Measurements from ENCODE around the gene SMU1. TPM values are rescaled to one million over a fixed set of nuclear protein-coding genes. Genes with fewer than 3 reads are reported as not detected.

Gene SMU1
- total and polyA plus RNA-seq, 2 of the 13 experiments (the other 11 are each of a cell fraction or from before 2014, with no cell fraction given), result 12.9 to 36.6 TPM

GRCh38 chr9:33025572-33026342 is 50.7 kb downstream of the SMU1 start (continued):
- no peak for TF ChIP-seq ZGPAT (CRISPR knock-in tag; IDR thresholded peaks at IDR 0.05)
- no peak for TF ChIP-seq ZNF691 (CRISPR knock-in tag; IDR thresholded peaks at IDR 0.05; ENCODE audit: borderline replicate concordance, low read depth)
- TF ChIP-seq ZNF205 (CRISPR knock-in tag; IDR thresholded peaks at IDR 0.05), result no peak
- no peak for TF ChIP-seq ZNF687 (CRISPR knock-in tag; IDR thresholded peaks at IDR 0.05)
- no peak for TF ChIP-seq ZIK1 (CRISPR knock-in tag; IDR thresholded peaks at IDR 0.05; ENCODE audit: borderline replicate concordance, low read depth)
- no peak for TF ChIP-seq ZNF547 (CRISPR knock-in tag; IDR thresholded peaks at IDR 0.05)
- TF ChIP-seq STAT5B (CRISPR knock-in tag; IDR thresholded peaks at IDR 0.05), result no peak
- no peak for TF ChIP-seq TEF (CRISPR knock-in tag; IDR thresholded peaks at IDR 0.05)
- TF ChIP-seq NFYC (CRISPR knock-in tag; IDR thresholded peaks at IDR 0.05), result no peak
- TF ChIP-seq PREB (CRISPR knock-in tag; IDR thresholded peaks at IDR 0.05), result no peak
- TF ChIP-seq MZF1 (CRISPR knock-in tag; IDR thresholded peaks at IDR 0.05; ENCODE audit: borderline replicate concordance), result no peak
- TF ChIP-seq ZNF331 (CRISPR knock-in tag; IDR thresholded peaks at IDR 0.05), result no peak
- TF ChIP-seq SMAD9 (CRISPR knock-in tag; IDR thresholded peaks at IDR 0.05), result no peak
- TF ChIP-seq ZNF451 (CRISPR knock-in tag; IDR thresholded peaks at IDR 0.05), result no peak
- 0 out of 2 replicates have a peak, but pooled peaks have one; percentile 5 for TF ChIP-seq PRDM15 (CRISPR knock-in tag; IDR thresholded peaks at IDR 0.05)
- no peak for TF ChIP-seq ZNF749 (CRISPR knock-in tag; IDR thresholded peaks at IDR 0.05; ENCODE audit: borderline replicate concordance)
- TF ChIP-seq TBP (CRISPR knock-in tag; IDR thresholded peaks at IDR 0.05), result no peak
